Upper lobe of left lung (tissue), 6 donors: ENCODE measurements around the gene SPATA13. TPM values are rescaled to one million over a fixed set of nuclear protein-coding genes. Genes with fewer than 3 reads are reported as not detected.
A peak's percentile ranks its signal among the peaks of the same experiment; 100 is the strongest.

ENCODE experiments used
- ATAC-seq, 2 donors: fragments of 200-7000 bp; cut with Tn5 transposase; one replicate each; pipeline ENCODE4 v1.9.1; 2022; ENCODE audit warnings: mild to moderate bottlenecking in 2 of 2, moderate library complexity in 2 of 2; ENCODE audit not compliant: low FRiP score in 2 of 2
- DNase-seq, 2 donors: peaks; one replicate each; pipeline ENCODE4 v3.0.0-alpha.2; 2019 to 2020
- H3K27ac ChIP-seq, 4 donors: fragments of 200-600 bp; sonication (generic); one replicate each; pipeline ENCODE4 v1.5.1; 2016 to 2019
- H3K27me3 ChIP-seq, 4 donors: fragments of 200-600 bp; sonication (generic); one replicate each; pipeline ENCODE4 v1.5.1; 2017 to 2019
- H3K36me3 ChIP-seq, 4 donors: fragments of 200-600 bp; sonication (generic); one replicate each; pipeline ENCODE4 v1.5.1; 2016 to 2019
- H3K4me1 ChIP-seq, 4 donors: fragments of 200-600 bp; sonication (generic); one replicate each; pipeline ENCODE4 v1.5.1; 2018 to 2019
- H3K4me3 ChIP-seq, 4 donors: fragments of 200-600 bp; sonication (generic); one replicate each; pipeline ENCODE4 v1.5.1; 2017 to 2019; ENCODE audit warnings: mild to moderate bottlenecking in 2 of 4, moderate library complexity in 1 of 4
- H3K9me3 ChIP-seq, 4 donors: fragments of 200-600 bp; sonication (generic); one replicate each; pipeline ENCODE4 v1.5.1; 2018 to 2019
- CTCF ChIP-seq, 6 experiments: fragments of 450-650 bp in 4 of 6; fragments of 200-600 bp in 2 of 6; sonication (generic) in 2 of 6; IDR thresholded peaks; one replicate each; pipeline ENCODE4 v1.5.1; 2016 to 2019; ENCODE audit warnings: antibody characterized with exemption in 6 of 6
- EP300 ChIP-seq, 4 donors: sonication (generic); formaldehyde crosslinking; IDR thresholded peaks; one replicate each; pipeline ENCODE4 v1.5.1; 2017; ENCODE audit warnings: antibody characterized with exemption in 4 of 4, control low read depth in 2 of 4
- POLR2A ChIP-seq, 4 donors: fragments of 450-650 bp; IDR thresholded peaks; one replicate each; pipeline ENCODE4 v1.5.1; 2016 to 2017; ENCODE audit warnings: antibody characterized with exemption in 4 of 4, mild to moderate bottlenecking in 2 of 4
- POLR2AphosphoS5 ChIP-seq, 2 donors: sonication (generic); formaldehyde crosslinking; IDR thresholded peaks; one replicate each; pipeline ENCODE4 v1.5.1; 2017; ENCODE audit warnings: antibody characterized with exemption in 2 of 2
- WGBS, 2 donors: methylation state at CpG; one replicate each; pipeline ENCODE4 v1.1.5; 2017 to 2018; 5-methylcytosine and 5-hydroxymethylcytosine counted together
- total RNA-seq, 6 donors: library from RNA; depleted of rRNA in 4 of 6; stranded (reverse); fragments of >200 nt in 4 of 6; gene quantifications; one replicate each; pipeline versions ENCODE4 v1.1.0 to v1.2.1, GENCODE V29; 2016 to 2021
- donor health status: DM: no; HTN: no; CAD: no; lungs with moderate emphysema.
- donor health status: DM: no; HTN: yes; CAD: no; lungs with severe emphysema.

Gene SPATA13
- total RNA-seq, 6 donors from 2014 or later = 31.2 to 77.5 (median 49.2) TPM

DNA sequence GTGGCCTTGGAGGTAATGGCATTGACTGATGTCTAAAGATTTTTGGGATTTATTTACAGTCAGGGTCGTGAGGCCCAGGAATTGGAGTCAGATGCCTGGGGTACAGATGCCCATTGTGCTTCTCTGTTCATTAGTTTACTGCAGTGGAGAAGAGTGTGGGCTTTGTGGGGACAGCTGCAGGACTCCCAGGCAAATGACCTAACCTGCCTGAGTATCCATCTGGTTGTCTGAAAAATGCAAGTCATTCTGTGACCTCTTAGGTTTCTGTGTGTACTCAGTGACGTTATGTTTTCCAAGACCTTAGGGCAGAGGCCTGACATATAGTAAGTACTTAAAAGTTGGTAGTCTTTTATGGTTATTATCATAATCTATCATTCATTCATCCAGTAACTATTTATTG lies 60.5 kb downstream of the SPATA13 start:
- DNase-seq = no peak
- Histone ChIP-seq H3K4me1 (peaks cover 33 to 42% (median 37%) of the 10 kb centered on the region in 4 donors), H3K36me3 (peaks cover 0 to 27% (median 4%) of the 10 kb centered on the region in 4 donors), H3K9me3 (no peaks in the 10 kb centered on the region), H3K27ac (no peak overlapping the region), H3K4me3 (no peak overlapping the region), H3K27me3 (no peaks in the 10 kb centered on the region)
- no peak for TF ChIP-seq POLR2A (IDR thresholded peaks at IDR 0.05)
- TF ChIP-seq CTCF (IDR thresholded peaks at IDR 0.05) = no peak
- TF ChIP-seq POLR2AphosphoS5 (IDR thresholded peaks at IDR 0.05) = no peak
- no peak for TF ChIP-seq EP300 (IDR thresholded peaks at IDR 0.05)
- no peak for ATAC-seq
- 55 to 69% methylated on average over 2 of the region's 2 CpGs for WGBS, 2 donors

GRCh38 chr13:24222756-24223155 lies 62.2 kb downstream of the SPATA13 start:
- DNase-seq (peak in 1 of 2 donors; percentile 81), ATAC-seq (no peak)
- no peaks in the 10 kb centered on the region for H3K9me3 ChIP-seq
- H3K4me3 ChIP-seq = no peak overlapping the region
- H3K27ac ChIP-seq = no peak overlapping the region
- peaks cover 23 to 26% (median 26%) of the 10 kb centered on the region in 4 donors for H3K4me1 ChIP-seq
- 95 to 97% methylated on average over 16 to 20 of the region's 20 CpGs for WGBS, 2 donors
- H3K27me3 ChIP-seq = no peaks in the 10 kb centered on the region
- TF ChIP-seq CTCF (IDR thresholded peaks at IDR 0.05) = no peak
- no peak for TF ChIP-seq EP300 (IDR thresholded peaks at IDR 0.05)
- TF ChIP-seq POLR2AphosphoS5 (IDR thresholded peaks at IDR 0.05) = no peak
- no peak for TF ChIP-seq POLR2A (IDR thresholded peaks at IDR 0.05)
- peaks cover 0 to 29% (median 4%) of the 10 kb centered on the region in 4 donors for H3K36me3 ChIP-seq

DNA sequence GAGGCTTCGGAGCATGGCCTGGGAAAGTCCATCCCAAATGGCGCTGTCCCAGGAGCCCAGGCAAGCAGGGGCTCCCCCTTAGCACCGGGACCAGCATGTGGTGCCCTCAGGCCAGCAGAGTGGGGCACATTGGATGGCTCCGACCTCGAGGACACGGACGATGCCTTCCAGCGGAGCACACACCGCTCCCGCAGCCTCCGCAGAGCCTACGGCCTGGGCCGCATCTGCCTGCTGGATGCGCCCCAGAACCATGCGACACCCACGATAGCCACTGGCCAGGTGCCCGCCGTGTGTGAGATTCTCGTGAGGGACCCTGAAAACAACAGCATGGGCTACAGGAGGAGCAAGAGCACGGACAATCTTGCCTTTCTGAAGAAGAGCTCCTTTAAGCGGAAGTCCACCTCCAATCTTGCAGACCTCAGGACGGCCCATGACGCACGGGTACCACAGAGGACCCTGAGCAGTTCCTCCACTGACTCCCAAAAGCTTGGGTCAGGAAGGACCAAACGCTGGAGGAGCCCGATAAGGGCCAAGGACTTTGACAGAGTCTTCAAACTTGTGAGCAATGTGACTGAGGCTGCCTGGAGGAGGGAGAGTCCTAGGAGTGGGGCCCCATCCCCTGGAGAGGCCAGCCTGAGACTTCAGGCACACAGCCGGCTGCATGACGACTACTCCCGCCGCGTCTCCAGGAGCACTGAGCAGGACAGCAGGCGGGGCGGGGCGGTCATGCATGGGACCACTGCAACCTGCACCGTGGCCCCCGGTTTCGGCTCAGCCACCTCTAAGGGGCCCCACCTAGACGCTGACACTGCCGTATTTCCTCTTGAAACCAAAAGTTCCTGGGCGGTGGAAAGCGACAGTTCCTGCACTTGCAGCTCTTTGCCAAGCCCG lies 63.1 kb downstream of the SPATA13 start:
- Histone ChIP-seq H3K27ac (peak overlapping the region in 3 of 4 donors; percentile 10 to 36 (median 31)), H3K9me3 (no peaks in the 10 kb centered on the region), H3K4me3 (peak overlapping the region in 2 of 4 donors; percentile 4 to 25), H3K27me3 (no peaks in the 10 kb centered on the region), H3K4me1 (peaks cover 18 to 21% (median 20%) of the 10 kb centered on the region in 4 donors), H3K36me3 (peaks cover 0 to 29% (median 4%) of the 10 kb centered on the region in 4 donors)
- 74 to 84% methylated on average over 21 to 40 of the region's 42 CpGs for WGBS, 2 donors
- ATAC-seq (no peak), DNase-seq (peak in 1 of 2 donors; percentile 69)
- no peak for TF ChIP-seq POLR2AphosphoS5 (IDR thresholded peaks at IDR 0.05)
- TF ChIP-seq EP300 (IDR thresholded peaks at IDR 0.05) = no peak
- TF ChIP-seq POLR2A (IDR thresholded peaks at IDR 0.05) = no peak
- no peak for TF ChIP-seq CTCF (IDR thresholded peaks at IDR 0.05)

DNA sequence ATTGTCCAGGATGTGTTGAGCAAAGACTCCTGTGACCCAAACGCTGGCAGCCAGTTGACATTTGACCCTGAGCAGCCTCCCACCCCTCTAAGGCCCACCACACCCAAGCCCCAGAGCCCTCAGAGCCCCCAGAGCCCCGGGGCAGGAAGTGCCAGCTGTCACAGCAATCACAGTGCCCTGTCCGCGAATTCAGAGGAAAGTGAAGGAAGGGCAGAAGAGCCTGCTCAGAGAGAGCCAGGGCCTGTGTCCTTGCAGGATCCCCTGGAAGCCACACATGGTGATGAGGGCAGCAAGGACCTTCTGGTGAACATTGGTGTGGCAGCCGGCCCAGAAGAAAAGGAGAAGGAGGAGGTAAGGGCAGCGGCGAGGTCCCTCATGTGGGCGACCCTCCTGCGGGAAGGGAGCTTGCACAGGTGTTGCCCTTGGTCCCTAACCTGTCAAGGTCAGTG lies 63.7 kb downstream of the SPATA13 start:
- Histone ChIP-seq H3K4me3 (peak overlapping the region in 2 of 4 donors; percentile 4 to 25), H3K36me3 (peaks cover 0 to 29% (median 4%) of the 10 kb centered on the region in 4 donors), H3K9me3 (no peaks in the 10 kb centered on the region), H3K27ac (peak overlapping the region in 3 of 4 donors; percentile 10 to 36 (median 31)), H3K4me1 (peaks cover 17 to 23% (median 20%) of the 10 kb centered on the region in 4 donors), H3K27me3 (no peaks in the 10 kb centered on the region)
- TF ChIP-seq EP300 (IDR thresholded peaks at IDR 0.05) (no peak), POLR2A (IDR thresholded peaks at IDR 0.05) (no peak), POLR2AphosphoS5 (IDR thresholded peaks at IDR 0.05) (no peak), CTCF (IDR thresholded peaks at IDR 0.05) (no peak)
- no peak for ATAC-seq
- DNase-seq = no peak
- 75 to 88% methylated on average over 5 to 9 of the region's 9 CpGs for WGBS, 2 donors
